Measurements from ENCODE around the gene TSBP1. TPM values are rescaled to one million over a fixed set of nuclear protein-coding genes. Genes with fewer than 3 reads are reported as not detected.
A peak's percentile ranks its signal among the peaks of the same experiment; 100 is the strongest.
"Not testable (repeated sequence)": the region's sequence is repeated elsewhere in the genome, so short reads cannot be mapped to it uniquely, and the experiment has no call there.

TSBP1 gene
- total RNA-seq, 1 donor from 2014 or later = not detected

DNA sequence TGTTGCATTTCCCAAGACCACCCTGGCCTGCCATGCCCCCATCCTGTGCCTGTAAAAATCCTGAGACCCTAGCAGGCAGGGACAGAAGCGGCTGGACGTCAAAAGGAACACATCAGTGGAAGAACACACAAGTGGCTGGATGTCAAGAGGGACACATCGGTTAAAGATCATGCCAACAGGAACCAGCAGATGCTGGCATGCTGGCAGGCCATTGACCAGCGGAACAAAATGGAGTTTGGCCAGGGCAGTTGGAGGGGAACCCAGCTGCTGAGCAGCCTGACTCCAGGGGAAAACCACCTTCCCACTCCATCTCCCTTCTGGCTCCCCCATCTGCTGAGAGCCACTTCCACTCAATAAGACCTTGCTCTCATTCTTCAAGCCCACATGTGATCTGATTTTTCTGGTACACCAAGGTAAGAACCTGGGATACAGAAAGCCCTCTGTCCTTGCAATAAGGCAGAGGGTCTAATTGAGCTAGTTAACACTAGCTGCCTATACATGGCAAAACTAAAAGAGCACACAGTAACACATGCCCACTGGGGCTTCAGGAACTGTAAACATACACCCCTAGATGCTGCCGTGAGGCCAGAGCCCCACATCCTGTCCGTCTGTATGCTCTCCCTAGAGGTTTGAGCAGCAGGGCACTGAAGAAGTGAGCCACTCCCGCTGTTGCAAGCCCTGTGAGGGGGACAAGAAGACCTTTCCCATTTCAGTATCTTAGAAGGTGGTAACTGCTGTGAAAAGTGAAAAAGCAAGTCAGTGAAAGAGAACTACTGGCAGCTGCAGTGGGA, 4.2 kb upstream of the TSBP1 start:
- no peak overlapping the region for H3K4me3 ChIP-seq (ENCODE audit: low read depth, low read length)
- DNase-seq (ENCODE audit: low read depth) = no peak
- TF ChIP-seq, protein P1, sequence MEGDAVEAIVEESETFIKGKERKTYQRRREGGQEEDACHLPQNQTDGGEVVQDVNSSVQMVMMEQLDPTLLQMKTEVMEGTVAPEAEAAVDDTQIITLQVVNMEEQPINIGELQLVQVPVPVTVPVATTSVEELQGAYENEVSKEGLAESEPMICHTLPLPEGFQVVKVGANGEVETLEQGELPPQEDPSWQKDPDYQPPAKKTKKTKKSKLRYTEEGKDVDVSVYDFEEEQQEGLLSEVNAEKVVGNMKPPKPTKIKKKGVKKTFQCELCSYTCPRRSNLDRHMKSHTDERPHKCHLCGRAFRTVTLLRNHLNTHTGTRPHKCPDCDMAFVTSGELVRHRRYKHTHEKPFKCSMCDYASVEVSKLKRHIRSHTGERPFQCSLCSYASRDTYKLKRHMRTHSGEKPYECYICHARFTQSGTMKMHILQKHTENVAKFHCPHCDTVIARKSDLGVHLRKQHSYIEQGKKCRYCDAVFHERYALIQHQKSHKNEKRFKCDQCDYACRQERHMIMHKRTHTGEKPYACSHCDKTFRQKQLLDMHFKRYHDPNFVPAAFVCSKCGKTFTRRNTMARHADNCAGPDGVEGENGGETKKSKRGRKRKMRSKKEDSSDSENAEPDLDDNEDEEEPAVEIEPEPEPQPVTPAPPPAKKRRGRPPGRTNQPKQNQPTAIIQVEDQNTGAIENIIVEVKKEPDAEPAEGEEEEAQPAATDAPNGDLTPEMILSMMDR (conservative IDR thresholded peaks at IDR 0.05; ENCODE audit: low read depth, low read length) = no peak

DNA sequence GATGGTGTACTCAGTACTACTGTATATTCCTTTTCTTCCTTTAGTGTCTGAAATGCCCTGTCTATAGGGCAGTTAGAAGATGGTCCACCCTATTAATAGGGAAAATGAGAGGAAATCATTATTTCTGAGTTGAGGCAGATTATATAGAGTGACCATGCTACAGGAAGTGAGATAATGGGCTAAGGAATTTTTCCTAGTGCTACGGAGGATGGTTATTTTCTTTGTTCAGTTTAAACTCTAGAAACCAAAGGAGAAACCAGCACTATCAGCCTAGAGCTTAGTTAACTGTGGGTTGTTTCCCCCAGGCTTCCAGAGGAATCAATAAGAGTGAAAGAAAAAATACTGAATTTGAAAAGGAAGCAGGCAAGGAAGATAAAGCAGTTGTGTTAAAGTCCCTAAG, 474 bp downstream of the TSBP1 start:
- no peak overlapping the region for H3K4me3 ChIP-seq (ENCODE audit: low read depth, low read length)
- no peak for DNase-seq (ENCODE audit: low read depth)
- TF ChIP-seq, protein P1 (conservative IDR thresholded peaks at IDR 0.05; ENCODE audit: low read depth, low read length) = no peak

DNA sequence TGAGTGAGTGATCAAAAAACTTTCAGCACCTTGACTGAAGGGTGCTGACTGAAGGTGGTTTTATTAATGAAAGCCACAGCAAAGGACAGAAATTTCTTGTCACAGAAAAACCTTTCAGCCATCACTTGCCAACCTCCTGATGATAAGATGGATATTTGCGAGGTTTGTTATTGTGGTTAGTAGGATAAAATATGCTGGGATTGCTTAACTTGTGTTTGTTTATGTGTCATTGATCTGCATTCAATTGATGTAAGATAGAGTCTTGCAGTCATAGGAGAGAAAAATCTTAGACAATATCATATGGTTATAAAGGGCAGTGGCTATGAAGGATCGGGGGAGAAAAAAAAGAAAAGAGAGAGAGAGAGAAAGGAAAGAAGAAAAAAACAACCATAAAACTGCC, 1.2 kb downstream of the TSBP1 start:
- TF ChIP-seq, protein P1 (conservative IDR thresholded peaks at IDR 0.05; ENCODE audit: low read depth, low read length) = no peak
- H3K4me3 ChIP-seq (ENCODE audit: low read depth, low read length) = no peak overlapping the region
- no peak for DNase-seq (ENCODE audit: low read depth)

DNA sequence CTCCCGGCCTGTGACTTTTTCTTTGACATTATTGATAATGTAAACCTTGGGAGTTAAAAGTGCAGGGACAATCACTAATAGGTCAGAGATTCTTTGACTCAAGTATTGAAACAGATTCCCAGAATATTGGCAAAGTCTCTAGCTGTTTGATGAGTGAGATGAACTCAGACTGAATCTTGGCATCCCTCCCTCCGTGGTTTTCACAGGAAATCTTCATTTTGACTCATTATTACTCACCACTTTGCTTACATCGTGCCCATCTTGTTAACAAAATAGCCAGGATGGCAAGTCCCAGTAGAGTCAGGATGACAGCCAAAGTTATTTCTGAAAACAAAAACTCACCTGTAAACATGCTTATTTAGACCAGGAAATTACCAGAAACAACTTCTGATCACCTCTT, 2.0 kb downstream of the TSBP1 start:
- H3K4me3 ChIP-seq (ENCODE audit: low read depth, low read length) = no peak overlapping the region
- peak; percentile 81 for DNase-seq (ENCODE audit: low read depth)
- TF ChIP-seq, protein P1 (conservative IDR thresholded peaks at IDR 0.05; ENCODE audit: low read depth, low read length) = no peak

DNA sequence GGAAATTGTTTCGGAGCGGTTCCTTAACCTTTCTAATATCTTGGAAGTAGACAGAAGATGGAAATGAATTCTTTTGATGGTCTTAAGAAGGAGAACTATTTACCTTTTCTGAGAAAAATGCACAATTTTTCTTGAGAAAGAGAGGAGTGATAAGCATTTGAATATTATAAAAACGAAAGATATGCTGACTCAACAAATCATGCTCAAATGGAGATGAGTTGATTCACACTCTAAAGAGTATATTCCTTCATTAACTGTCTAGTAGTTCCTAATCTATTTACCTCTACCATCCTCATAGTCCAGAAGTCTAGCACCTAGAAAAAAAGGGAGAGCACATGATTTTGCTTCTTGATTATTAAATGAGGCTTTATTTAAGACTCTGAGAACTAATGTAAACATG, 4.1 kb downstream of the TSBP1 start:
- DNase-seq (ENCODE audit: low read depth) = no peak
- H3K4me3 ChIP-seq (ENCODE audit: low read depth, low read length) = no peak overlapping the region
- TF ChIP-seq, protein P1 (conservative IDR thresholded peaks at IDR 0.05; ENCODE audit: low read depth, low read length) = no peak

DNA sequence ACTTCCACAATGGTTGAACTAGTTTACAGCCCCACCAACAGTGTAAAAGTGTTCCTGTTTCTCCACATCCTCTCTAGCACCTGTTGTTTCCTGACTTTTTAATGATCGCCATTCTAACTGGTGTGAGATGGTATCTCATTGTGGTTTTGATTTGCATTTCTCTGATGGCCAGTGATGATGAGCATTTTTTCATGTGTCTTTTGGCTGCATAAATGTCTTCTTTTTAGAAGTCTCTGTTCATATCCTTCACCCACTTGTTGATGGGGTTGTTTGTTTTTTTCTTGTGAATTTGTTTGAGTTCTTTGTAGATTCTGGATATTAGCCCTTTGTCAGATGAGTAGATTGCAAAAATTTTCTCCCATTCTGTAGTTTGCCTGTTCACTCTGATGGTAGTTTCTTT, 12.5 kb downstream of the TSBP1 start:
- not testable (repeated sequence) for DNase-seq (ENCODE audit: low read depth); H3K4me3 ChIP-seq (ENCODE audit: low read depth, low read length)

DNA sequence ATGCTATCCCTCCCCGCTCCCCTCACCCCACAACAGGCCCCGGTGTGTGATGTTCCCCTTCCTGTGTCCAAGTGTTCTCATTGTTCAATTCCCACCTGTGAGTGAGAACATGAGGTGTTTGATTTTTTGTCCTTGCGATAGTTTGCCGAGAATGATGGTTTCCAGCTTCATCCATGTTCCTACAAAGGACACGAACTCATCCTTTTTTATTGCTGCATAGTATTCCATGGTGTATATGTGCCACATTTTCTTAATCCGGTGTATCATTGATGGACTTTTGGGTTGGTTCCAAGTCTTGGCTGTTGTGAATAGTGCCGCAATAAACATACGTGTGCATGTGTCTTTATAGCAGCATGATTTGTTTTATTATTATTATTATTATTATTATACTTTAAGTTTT, 13.2 kb downstream of the TSBP1 start:
- H3K4me3 ChIP-seq (ENCODE audit: low read depth, low read length); DNase-seq (ENCODE audit: low read depth): not testable (repeated sequence)

DNA sequence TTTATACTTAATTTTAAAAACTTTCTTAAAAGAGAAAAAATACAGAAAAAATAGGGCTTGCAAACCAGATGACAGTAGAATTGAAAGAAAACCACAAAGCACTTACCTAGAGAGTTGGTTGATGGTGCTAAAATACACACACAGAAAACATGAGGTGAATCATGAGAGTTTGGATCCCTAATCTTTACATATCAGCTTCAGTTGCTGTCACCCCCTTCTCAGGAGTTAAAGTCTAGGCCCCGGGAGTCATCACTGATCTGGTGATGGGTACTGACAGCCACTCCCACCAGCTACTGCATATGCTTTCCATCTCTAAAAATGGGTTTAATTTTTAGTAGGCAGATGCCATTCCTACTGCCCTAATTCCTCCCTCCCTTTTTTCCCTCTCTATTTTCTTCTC, 16.7 kb downstream of the TSBP1 start:
- no peak overlapping the region for H3K4me3 ChIP-seq (ENCODE audit: low read depth, low read length)
- TF ChIP-seq, protein P1 (conservative IDR thresholded peaks at IDR 0.05; ENCODE audit: low read depth, low read length) = no peak
- no peak for DNase-seq (ENCODE audit: low read depth)
